ENCODE measurements around the gene RASSF5. TPM values are rescaled to one million over a fixed set of nuclear protein-coding genes. Genes with fewer than 3 reads are reported as not detected.

Gene RASSF5, protein sequence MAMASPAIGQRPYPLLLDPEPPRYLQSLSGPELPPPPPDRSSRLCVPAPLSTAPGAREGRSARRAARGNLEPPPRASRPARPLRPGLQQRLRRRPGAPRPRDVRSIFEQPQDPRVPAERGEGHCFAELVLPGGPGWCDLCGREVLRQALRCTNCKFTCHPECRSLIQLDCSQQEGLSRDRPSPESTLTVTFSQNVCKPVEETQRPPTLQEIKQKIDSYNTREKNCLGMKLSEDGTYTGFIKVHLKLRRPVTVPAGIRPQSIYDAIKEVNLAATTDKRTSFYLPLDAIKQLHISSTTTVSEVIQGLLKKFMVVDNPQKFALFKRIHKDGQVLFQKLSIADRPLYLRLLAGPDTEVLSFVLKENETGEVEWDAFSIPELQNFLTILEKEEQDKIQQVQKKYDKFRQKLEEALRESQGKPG
- 0.68 TPM in 1 of 2 replicates, not detected in the other for total RNA-seq (2014; rRNA removed; shearing (Covaris generic))

DNA sequence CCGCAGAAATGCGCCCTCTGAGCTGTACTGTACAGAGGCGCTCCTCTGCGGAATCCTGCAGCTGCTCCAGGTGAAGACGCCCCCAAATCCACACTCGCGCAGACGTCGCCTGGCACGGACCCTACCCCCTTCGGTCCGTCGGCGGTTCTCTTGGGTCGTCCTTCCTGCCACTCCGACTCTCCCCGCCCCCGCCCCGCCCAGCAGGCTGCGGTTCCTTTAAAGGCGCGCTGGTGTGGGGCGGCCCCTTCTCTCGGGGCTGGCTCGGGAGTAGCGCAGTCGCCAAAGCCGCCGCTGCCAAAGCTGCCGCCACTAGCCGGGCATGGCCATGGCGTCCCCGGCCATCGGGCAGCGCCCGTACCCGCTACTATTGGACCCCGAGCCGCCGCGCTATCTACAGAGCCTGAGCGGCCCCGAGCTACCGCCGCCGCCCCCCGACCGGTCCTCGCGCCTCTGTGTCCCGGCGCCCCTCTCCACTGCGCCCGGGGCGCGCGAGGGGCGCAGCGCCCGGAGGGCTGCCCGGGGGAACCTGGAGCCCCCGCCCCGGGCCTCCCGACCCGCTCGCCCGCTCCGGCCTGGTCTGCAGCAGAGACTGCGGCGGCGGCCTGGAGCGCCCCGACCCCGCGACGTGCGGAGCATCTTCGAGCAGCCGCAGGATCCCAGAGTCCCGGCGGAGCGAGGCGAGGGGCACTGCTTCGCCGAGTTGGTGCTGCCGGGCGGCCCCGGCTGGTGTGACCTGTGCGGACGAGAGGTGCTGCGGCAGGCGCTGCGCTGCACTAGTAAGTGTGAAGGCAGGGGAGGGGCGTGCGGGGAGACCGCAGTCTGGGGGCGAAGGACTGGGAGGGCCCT is at the start of gene RASSF5:
Gene RASSF5 (plus strand): TSS at position 248 of the 846 bp plus-strand sequence. CDS start 72 bp downstream, at position 320.
- DNase-seq (ENCODE audit: low spot score): peak; percentile 18
- in situ Hi-C loops (cut with HindIII; ENCODE audit: low sequenced_read_pairs): no loop called here

DNA sequence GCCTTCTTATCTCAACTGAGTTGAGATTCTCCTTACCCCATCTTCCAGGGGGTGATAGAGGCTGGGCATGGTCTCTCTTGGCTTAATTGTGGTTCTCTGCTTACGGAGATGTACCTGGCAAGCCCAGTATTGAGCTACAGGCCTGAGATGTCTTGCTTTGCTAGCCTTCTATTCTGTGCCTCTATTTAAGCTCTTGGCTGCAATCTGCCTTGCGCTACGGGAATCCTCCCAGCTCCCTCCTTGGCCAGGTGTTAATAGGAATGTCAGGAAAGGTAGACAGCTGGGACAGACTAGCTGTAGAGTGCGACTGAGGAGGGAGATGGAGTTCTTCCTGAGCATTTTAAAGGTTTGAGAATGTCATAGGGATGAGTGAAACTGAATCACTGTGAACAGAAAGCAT is 47.6 kb upstream of the RASSF5 start:
- in situ Hi-C loops (cut with HindIII; ENCODE audit: low sequenced_read_pairs): no loop called here
- peak; percentile 66 for DNase-seq (ENCODE audit: low spot score)

DNA sequence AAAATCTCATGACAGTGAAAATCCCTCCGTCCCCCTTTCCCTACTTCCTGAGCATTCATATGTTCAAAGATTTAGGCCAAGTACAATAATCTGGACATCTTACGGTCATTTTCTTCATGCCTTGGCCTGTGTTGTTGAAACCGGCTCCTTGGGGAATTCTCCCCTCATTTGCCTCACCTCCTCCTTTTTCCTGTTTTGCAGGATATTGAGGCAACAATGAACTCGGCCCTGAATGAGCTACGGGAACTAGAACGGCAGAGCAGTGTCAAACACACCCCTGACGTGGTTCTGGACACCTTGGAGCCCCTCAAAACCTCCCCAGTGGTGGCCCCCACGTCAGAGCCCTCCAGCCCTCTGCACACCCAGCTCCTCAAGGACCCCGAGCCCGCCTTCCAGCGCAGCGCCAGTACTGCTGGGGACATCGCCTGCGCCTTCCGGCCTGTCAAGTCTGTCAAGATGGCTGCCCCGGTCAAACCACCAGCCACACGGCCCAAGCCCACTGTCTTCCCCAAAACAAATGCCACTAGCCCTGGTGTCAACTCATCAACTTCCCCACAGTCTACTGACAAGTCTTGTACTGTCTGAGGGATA is 46.4 kb upstream of the RASSF5 start:
- in situ Hi-C loops (cut with HindIII; ENCODE audit: low sequenced_read_pairs): no loop called here
- DNase-seq (ENCODE audit: low spot score): no peak

DNA sequence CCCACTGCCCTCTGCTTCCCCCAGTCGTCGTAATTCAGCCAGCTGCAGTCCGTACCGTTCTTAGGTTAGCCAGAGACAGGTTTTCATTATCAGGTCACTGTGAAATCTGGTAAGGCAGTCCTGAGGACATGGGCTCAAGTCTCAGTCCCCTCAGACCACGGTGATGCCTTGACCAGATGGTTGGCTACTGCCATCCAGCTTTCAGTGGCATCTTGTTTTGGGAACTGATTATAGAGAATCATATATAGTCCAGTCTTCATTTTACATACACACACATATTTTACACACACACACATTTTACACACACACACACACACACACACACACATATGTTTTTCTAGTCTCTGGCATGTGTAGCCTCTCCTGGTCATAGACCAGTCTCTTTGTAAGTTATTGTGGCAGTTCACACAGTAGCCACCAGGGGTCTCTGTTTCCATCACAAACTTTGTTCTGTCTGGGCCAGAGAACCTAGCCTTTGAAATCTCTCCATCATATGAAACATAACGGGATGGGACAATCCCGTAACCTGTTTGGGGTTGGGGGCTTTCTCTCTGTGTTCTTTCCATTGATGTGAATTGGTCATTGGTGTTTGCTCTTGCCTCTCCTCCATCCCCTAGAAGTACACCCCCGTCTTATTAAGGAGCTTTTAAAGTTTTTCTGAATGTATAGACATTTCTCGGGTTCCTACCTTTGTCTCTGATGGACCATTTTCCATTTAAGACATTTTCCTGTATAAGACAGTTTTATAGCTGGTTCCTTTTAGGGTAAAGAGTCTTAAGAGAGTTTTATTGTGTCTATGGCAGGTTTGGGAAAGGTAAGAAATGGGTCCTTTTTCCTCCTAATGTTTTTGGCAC is 45.5 kb upstream of the RASSF5 start:
- DNase-seq (ENCODE audit: low spot score): peak; percentile 84
- in situ Hi-C loops (cut with HindIII; ENCODE audit: low sequenced_read_pairs): no loop called here

DNA sequence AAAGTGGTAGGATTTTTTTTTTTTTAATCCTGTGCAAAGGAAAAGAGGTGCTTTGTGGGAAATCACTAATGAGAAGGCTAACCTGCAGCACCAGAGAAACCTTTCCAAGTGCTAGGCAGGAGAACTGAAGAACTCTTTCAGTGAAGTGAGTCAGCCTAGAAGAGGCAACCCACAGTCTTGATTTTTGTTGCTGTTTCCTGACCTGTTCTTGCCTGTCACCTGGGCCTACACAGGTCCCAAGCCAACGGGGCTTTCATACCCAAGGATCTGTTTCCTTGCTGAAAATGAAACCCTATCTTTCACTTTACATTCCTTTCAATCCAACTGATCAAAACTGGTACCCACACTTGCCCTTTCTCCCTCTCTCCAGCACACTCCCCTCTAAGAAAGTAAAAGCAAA is 44.2 kb upstream of the RASSF5 start:
- in situ Hi-C loops (cut with HindIII; ENCODE audit: low sequenced_read_pairs): no loop called here
- no peak for DNase-seq (ENCODE audit: low spot score)

DNA sequence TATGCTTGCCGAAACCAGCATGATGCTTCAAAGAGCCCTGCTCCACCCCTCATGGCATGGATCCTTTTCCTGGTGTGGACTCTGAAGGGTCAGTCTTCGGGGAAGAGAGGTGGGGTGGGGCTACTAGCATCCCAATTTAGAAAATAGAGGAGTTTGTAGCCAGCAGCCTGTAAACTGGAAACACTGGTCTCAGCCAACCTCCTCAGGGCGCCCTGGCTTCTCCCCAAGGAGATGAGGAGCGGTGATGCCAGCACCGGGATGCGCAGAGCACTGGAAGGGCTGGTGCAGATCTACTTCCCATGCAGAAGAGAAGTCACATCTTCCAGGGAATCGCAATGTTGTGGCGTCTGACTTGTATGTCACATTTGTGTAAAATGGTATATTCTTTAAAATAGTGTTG is 43.4 kb upstream of the RASSF5 start:
- in situ Hi-C loops (cut with HindIII; ENCODE audit: low sequenced_read_pairs): no loop called here
- DNase-seq (ENCODE audit: low spot score): peak; percentile 78

DNA sequence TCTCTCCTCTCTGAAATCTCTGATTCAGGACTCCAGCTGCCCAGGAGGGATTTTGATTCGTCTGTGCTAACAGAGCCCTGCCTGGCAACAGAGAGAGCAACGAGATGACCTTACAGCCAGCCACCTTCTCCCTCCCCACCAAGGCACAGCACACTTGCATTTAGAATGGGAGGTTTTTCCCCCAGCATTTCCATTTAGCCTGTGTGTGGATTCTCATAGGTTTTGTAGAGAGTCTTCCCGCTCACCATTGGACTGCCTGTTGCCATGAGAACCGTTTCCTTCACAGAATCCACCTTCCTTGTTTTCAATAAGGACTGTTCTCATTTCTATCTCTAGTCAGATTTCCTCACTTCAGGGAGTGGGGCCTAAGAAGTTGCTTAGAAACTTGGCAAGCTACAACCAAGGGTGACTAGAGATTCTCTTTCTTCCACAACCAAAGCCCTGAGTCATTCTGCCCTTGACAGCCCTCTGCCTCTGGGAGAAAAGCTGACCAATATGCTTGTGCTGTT is 42.8 kb upstream of the RASSF5 start:
- in situ Hi-C loops (cut with HindIII; ENCODE audit: low sequenced_read_pairs): no loop called here
- peak; percentile 61 for DNase-seq (ENCODE audit: low spot score)

DNA sequence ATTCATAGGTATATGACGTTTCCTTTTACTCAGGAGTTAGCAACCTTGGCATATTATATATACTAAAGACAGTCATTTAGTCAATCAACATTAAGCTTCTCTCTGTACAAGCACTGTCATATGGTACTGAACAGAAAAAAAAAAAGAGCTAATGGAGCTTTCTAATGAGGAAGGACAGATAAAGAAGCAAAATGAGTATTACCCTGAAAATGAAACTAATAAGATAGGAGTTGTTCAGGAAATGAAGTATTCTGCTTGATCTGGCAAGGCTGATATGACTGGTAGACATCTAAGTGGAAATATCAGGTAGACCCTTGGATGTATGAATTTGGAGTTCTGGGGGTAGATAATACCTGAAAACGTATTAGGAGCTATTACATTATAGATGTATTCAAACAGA is 41.4 kb upstream of the RASSF5 start:
- in situ Hi-C loops (cut with HindIII; ENCODE audit: low sequenced_read_pairs): no loop called here

DNA sequence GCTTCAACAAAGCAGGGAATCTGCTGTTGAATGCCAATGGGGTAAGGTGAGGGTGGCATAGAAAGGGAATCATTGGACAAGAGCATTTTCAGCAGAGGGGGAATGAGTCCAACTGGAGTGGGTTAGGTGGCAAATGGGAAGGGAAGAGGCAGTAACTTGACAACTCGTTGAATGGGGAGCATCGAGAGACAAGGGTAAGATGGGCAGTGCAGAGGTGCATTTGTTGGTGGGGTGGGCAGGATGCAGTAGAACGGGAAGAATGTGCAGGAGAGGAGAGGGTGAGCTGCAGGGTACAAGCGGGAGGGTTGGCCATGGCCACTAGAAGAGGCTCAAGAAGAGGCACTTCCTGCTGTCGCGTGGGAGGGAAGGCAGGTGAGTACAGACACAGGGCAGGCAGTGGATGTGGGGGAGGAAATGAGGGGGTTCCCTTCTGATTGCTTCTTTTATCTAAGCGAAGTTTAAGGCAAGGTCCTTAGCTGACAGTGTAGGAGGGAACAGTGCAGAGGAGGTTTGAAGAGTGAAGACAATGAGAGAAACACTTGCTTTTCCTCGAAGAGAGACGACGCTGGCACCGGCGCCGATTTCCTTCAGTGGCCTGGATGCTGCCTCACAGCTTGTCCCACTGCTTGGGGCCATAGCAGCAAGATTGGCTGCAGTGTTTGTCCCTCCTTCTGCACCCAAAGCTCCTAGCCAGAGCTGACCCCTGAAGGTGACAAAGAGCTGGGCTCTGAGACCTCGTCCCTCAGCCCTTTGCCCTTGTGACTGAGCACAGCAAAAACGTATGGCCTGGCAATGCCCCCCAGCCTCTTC is 40.3 kb upstream of the RASSF5 start:
- peak; percentile 62 for DNase-seq (ENCODE audit: low spot score)
- in situ Hi-C loops (cut with HindIII; ENCODE audit: low sequenced_read_pairs): no loop called here

More for the DNA sequence above, 41.4 kb upstream of the RASSF5 start:
- DNase-seq (ENCODE audit: low spot score): no peak

DNA sequence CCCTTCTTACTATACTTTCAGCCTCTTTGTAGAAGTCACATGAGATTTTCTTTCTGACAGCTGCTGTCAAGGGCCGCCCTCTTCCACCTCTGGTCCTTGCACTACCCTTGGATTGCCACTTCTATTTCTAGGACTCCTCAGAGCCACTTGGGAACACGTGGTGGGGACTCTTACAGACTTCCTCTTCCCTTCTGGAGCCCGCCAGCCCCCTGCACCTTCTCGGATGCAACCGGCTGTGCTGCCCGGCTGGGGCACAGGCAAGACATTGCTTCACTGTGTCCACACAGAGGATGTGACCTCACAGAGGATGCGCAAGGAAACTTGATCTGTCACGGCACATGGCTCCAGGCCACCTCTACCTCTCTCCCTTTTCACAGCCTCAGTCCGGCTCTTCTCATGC is 39.4 kb upstream of the RASSF5 start:
- DNase-seq (ENCODE audit: low spot score): no peak
- in situ Hi-C loops (cut with HindIII; ENCODE audit: low sequenced_read_pairs): no loop called here

DNA sequence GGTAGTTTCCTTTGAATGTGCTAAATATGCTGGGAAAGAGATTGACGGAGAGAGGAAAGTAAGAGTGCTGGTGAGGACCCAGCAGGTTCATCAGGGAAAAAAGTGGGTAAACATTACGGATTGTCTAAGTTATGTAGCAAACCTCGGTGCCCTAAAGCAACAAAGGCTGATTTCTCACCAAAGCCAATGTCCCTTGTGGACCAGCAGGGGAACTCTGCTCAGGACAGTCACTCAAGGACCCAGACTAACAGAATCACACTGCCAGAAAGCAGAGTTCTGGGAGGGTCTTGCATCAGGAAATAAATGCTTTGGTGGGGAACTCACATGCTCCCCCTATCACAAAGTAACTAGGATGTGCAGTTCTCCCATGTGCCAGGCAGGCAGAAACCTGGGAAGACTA is 38.8 kb upstream of the RASSF5 start:
- no peak for DNase-seq (ENCODE audit: low spot score)
- in situ Hi-C loops (cut with HindIII; ENCODE audit: low sequenced_read_pairs): no loop called here

DNA sequence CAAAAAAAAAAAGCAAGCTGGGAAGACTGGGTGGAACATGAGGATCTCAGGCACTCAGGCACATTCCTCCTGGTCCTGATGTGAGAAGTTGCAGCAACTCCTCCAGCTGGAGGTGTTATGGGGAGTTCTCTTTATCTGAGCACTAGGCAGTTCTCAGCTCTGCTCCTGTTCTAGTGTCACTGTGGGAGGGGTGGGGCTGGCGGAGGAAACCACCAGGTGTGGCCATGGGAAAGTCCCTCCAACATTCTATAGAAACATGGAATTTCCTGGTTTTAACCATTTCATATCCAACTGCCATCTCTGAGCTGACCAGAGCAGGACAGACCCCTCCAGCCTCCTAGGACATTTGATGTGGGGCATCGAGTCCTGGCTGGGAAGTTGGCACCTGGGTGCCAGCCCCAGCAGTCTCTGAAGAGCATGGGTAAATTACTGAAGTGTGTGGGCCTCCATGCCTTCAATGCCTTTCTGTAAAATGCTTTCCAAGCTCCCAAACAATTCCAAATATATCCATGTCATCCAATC is 37.9 kb upstream of the RASSF5 start:
- DNase-seq (ENCODE audit: low spot score): no peak
- in situ Hi-C loops (cut with HindIII; ENCODE audit: low sequenced_read_pairs): no loop called here

DNA sequence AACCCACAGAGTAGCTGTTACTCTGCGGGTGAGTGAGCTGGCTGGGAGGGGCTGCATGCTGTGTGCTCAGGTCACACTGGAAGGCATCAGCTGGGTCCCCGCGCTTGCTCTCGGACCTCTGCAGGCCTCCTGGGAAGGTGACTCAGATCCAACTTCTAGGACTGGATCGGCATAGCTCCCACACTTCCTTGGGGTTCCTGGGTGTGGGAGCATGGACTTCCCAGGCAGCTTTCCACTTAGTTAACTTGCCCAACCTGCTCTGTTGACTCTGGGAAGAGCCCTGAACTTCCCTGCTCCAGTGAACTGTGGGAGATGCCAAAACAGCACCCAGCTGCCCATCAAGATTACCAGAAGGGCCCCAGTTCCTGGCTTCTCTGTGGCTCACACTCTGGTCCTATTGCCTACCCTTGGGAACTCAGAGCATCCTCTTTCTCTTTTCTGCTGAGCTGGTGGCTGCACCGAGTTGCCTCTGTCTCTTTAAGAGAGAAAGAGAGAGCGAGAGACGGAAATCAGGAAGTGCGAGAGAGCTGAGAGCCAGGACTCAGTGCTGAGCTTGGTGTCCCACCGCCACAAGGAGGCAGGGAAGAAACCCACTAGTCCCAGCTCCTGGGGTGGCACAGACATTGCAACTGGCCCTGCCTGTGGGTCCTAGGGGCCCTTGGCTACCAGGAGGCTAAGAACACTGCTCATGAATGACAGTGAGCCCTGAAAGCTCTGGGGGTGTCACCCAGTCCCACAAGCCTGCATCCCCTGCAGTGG is 37.2 kb upstream of the RASSF5 start, which contains the start of gene IKBKE:
Gene IKBKE (plus strand): TSS at position 544 of the 759 bp plus-strand sequence. CDS start 2,752 bp downstream, outside the sequence.
- in situ Hi-C loops (cut with HindIII; ENCODE audit: low sequenced_read_pairs): no loop called here
- DNase-seq (ENCODE audit: low spot score): peak; percentile 75

DNA sequence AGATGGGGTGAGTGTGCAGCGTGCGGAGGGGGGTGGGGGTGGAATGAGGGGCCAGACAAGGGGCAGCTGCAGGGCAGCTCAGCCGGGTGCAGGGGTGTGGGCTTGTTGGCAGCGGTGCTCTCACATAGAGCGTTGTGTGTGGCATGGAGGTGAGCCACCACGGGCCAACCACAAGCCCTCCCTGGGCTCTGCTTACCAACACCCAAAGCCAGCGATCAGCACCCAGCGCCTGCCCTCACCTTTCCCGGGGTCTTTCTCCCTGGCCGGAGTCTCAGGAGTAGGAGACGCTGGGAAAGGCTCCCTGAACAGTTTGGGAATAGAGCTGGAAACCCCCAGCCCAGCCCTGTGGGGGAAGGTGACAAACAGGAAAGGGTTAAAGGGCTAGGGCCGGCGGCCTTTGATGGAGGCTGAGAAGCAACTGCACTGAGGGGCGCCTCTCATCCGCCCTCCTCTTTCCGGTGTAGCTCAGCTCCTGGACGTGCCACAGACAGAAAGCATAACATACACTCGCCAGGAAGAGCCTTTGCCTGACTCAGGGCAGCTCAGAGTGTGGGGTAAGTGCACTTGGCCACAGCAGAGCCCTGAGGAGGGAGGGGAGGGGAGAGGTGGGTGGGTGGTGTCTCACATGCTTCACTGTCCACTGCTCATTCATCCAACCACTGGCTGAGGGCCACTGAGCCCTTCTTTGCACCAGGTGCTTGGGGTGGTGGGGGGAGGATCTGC is 36.5 kb upstream of the RASSF5 start:
- DNase-seq (ENCODE audit: low spot score): no peak
- in situ Hi-C loops (cut with HindIII; ENCODE audit: low sequenced_read_pairs): no loop called here

DNA sequence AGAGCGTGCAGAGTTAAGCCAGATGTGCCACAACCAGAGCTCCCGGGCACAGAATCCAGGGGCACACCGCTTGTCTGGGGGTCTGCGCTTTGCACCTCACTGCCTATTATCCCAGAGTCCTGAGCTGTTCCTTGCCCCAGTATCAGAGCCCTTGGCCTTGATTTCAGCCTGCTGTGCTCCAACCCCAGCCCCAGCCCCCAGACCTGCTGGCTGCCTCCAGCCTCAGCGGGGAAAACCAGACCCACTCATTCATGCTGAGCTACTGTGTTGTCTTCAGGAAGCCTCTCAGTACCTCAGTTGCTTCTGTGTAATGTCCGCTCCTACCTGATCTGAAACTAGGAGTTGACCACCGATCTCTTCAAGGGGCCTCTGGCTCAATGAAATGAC is 35.9 kb upstream of the RASSF5 start:
- no peak for DNase-seq (ENCODE audit: low spot score)
- in situ Hi-C loops (cut with HindIII; ENCODE audit: low sequenced_read_pairs): no loop called here

DNA sequence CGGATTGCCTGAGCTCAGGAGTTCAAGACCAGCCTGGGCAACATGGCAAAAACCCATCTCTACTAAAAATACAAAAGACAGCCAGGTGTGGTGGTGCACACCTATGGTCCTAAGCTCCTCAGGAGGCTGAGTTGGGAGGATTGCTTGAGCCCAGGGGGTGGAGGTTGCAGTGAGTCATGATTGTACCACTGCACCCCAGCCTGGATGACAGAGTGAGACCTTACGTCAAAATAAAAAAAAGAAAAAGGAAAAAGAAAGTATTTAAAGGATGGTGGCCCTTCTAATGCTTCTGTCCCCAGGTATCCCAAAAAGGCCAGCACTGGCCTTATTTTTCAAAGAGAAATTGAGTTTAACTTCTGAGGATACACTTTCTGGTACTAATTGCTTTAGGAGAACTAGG is 35.3 kb upstream of the RASSF5 start:
- in situ Hi-C loops (cut with HindIII; ENCODE audit: low sequenced_read_pairs): no loop called here
- no peak for DNase-seq (ENCODE audit: low spot score)

Data from G401 (cell line).